ENCODE measurements around the gene DDRGK1. TPM values are rescaled to one million over a fixed set of nuclear protein-coding genes. Genes with fewer than 3 reads are reported as not detected.

Gene DDRGK1
- total RNA-seq, 1 experiment from 2014 or later, result 22.0 TPM

GRCh38 chr20:3213226-3213625 is 8.7 kb upstream of the DDRGK1 start:
- no peaks in the 10 kb centered on the region for H3K27me3 ChIP-seq (ENCODE audit: low read length)
- H3K79me2 ChIP-seq (ENCODE audit: low read length), result peaks cover 53% of the 10 kb centered on the region
- no peaks in the 10 kb centered on the region for H3K9me3 ChIP-seq (ENCODE audit: low read length)
- H3K9me2 ChIP-seq (replicated peaks; ENCODE audit: insufficient read depth, low read length), result no peaks in the 10 kb centered on the region
- H3K36me3 ChIP-seq (ENCODE audit: insufficient read depth, low read length), result peaks cover 16% of the 10 kb centered on the region
- H2AFZ ChIP-seq (ENCODE audit: low read length), result no peak overlapping the region
- no peak overlapping the region for H3K27ac ChIP-seq (ENCODE audit: low read length)
- H3K4me1 ChIP-seq (ENCODE audit: low read length), result peaks cover 16% of the 10 kb centered on the region
- no peak overlapping the region for H3K9ac ChIP-seq (ENCODE audit: low read length)
- H4K20me1 ChIP-seq (ENCODE audit: insufficient read depth, low read depth, low read length), result no peaks in the 10 kb centered on the region
- DNase-seq, result no peak
- no peak overlapping the region for H3K4me3 ChIP-seq (ENCODE audit: low read length)
- H3K4me2 ChIP-seq (ENCODE audit: low read depth, low read length, poor library complexity, severe bottlenecking), result no peak overlapping the region

GRCh38 chr20:3210346-3210745 is 5.9 kb upstream of the DDRGK1 start:
- H3K9me2 ChIP-seq (replicated peaks; ENCODE audit: insufficient read depth, low read length), result no peaks in the 10 kb centered on the region
- H3K36me3 ChIP-seq (ENCODE audit: insufficient read depth, low read length), result peaks cover 15% of the 10 kb centered on the region
- H3K27ac ChIP-seq (ENCODE audit: low read length), result 0 out of 2 replicates have a peak overlapping the region, but pooled peaks have one; percentile 57
- H2AFZ ChIP-seq (ENCODE audit: low read length), result no peak overlapping the region
- peaks cover 18% of the 10 kb centered on the region for H3K4me1 ChIP-seq (ENCODE audit: low read length)
- DNase-seq, result no peak
- H3K9me3 ChIP-seq (ENCODE audit: low read length), result no peaks in the 10 kb centered on the region
- peak overlapping the region; percentile 91 for H3K4me2 ChIP-seq (ENCODE audit: low read depth, low read length, poor library complexity, severe bottlenecking)
- H3K9ac ChIP-seq (ENCODE audit: low read length), result peak overlapping the region; percentile 84
- peaks cover 56% of the 10 kb centered on the region for H3K79me2 ChIP-seq (ENCODE audit: low read length)
- H3K27me3 ChIP-seq (ENCODE audit: low read length), result no peaks in the 10 kb centered on the region
- H3K4me3 ChIP-seq (ENCODE audit: low read length), result peak overlapping the region; percentile 82
- no peaks in the 10 kb centered on the region for H4K20me1 ChIP-seq (ENCODE audit: insufficient read depth, low read depth, low read length)

DNA sequence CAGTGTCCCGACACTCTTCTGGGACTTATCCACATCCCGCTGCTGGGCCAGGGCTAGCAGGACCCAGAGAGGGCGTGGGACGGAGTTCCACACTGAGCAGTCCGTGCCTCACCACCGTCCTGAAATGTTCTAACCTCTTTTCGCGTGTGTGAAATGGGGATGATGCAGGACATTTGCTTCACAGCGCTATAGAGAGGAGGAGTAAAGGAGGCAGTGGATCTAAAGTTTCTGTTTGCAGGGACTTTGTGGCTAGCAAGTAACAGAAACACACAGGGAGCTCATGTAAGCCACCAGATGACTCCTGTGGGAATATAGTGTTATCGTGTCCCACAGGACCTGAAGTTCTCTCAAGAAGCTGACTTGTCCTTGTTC is 5.5 kb upstream of the DDRGK1 start:
- H3K79me2 ChIP-seq (ENCODE audit: low read length), result peaks cover 56% of the 10 kb centered on the region
- peak overlapping the region; percentile 26; the same call in 1 of the 2 replicates for H2AFZ ChIP-seq (ENCODE audit: low read length)
- H3K27ac ChIP-seq (ENCODE audit: low read length), result peak overlapping the region; percentile 57; the same call in 1 of the 2 replicates
- H3K9ac ChIP-seq (ENCODE audit: low read length), result peak overlapping the region; percentile 84
- H4K20me1 ChIP-seq (ENCODE audit: insufficient read depth, low read depth, low read length), result no peaks in the 10 kb centered on the region
- peak overlapping the region; percentile 82 for H3K4me3 ChIP-seq (ENCODE audit: low read length)
- H3K4me1 ChIP-seq (ENCODE audit: low read length), result peaks cover 18% of the 10 kb centered on the region
- no peaks in the 10 kb centered on the region for H3K9me3 ChIP-seq (ENCODE audit: low read length)
- peak overlapping the region; percentile 91 for H3K4me2 ChIP-seq (ENCODE audit: low read depth, low read length, poor library complexity, severe bottlenecking)
- H3K27me3 ChIP-seq (ENCODE audit: low read length), result no peaks in the 10 kb centered on the region
- no peak for DNase-seq
- H3K9me2 ChIP-seq (replicated peaks; ENCODE audit: insufficient read depth, low read length), result no peaks in the 10 kb centered on the region
- peaks cover 12% of the 10 kb centered on the region for H3K36me3 ChIP-seq (ENCODE audit: insufficient read depth, low read length)

- Histone ChIP-seq H3K27ac (ENCODE audit: low read length) (peak within 1 kb of the TSS; percentile 57), H3K9me2 (replicated peaks; ENCODE audit: insufficient read depth, low read length) (no peaks in the 10 kb centered on the region), H3K4me1 (ENCODE audit: low read length) (peaks cover 18% of the 10 kb centered on the region), H4K20me1 (ENCODE audit: insufficient read depth, low read depth, low read length) (no peaks in the 10 kb centered on the region), H3K27me3 (ENCODE audit: low read length) (no peaks in the 10 kb centered on the region), H3K4me3 (ENCODE audit: low read length) (peak within 1 kb of the TSS; percentile 82), H3K36me3 (ENCODE audit: insufficient read depth, low read length) (peaks cover 12% of the 10 kb centered on the region), H3K79me2 (ENCODE audit: low read length) (peaks cover 56% of the 10 kb centered on the region), H2AFZ (ENCODE audit: low read length) (peak within 1 kb of the TSS; percentile 26; the same call in 1 of the 2 replicates), H3K9me3 (ENCODE audit: low read length) (no peaks in the 10 kb centered on the region), H3K4me2 (ENCODE audit: low read depth, low read length, poor library complexity, severe bottlenecking) (peak within 1 kb of the TSS; percentile 91), H3K9ac (ENCODE audit: low read length) (peak within 1 kb of the TSS; percentile 84)
- peak; percentile 90 for DNase-seq
Measured at GRCh38 chr20:3209257-3209945, 4.9 kb upstream of the DDRGK1 start, which contains the start of gene ITPA. Gene ITPA (plus strand): TSS chr20:3209498. CDS start chr20:3209552, 54 bp downstream.

GRCh38 chr20:3208786-3209256 is 4.3 kb upstream of the DDRGK1 start:
- Histone ChIP-seq H3K27me3 (ENCODE audit: low read length) (no peaks in the 10 kb centered on the region), H4K20me1 (ENCODE audit: insufficient read depth, low read depth, low read length) (no peaks in the 10 kb centered on the region), H3K4me1 (ENCODE audit: low read length) (peaks cover 18% of the 10 kb centered on the region), H3K9me3 (ENCODE audit: low read length) (no peaks in the 10 kb centered on the region), H3K27ac (ENCODE audit: low read length) (peak overlapping the region; percentile 57), H3K9ac (ENCODE audit: low read length) (peak overlapping the region; percentile 84), H3K4me2 (ENCODE audit: low read depth, low read length, poor library complexity, severe bottlenecking) (peak overlapping the region; percentile 91), H3K36me3 (ENCODE audit: insufficient read depth, low read length) (peaks cover 9% of the 10 kb centered on the region), H3K79me2 (ENCODE audit: low read length) (peaks cover 61% of the 10 kb centered on the region), H2AFZ (ENCODE audit: low read length) (no peak overlapping the region), H3K9me2 (replicated peaks; ENCODE audit: insufficient read depth, low read length) (no peaks in the 10 kb centered on the region), H3K4me3 (ENCODE audit: low read length) (peak overlapping the region; percentile 82)
- peak; percentile 65 for DNase-seq

GRCh38 chr20:3203315-3204123 is 963 bp downstream of the DDRGK1 start:
- peak overlapping the region; percentile 72 for H3K27ac ChIP-seq (ENCODE audit: low read length)
- no peaks in the 10 kb centered on the region for H3K27me3 ChIP-seq (ENCODE audit: low read length)
- peak overlapping the region; percentile 97 for H3K4me3 ChIP-seq (ENCODE audit: low read length)
- no peaks in the 10 kb centered on the region for H3K9me2 ChIP-seq (replicated peaks; ENCODE audit: insufficient read depth, low read length)
- H3K36me3 ChIP-seq (ENCODE audit: insufficient read depth, low read length), result peaks cover 10% of the 10 kb centered on the region; the same call in 1 of the 2 replicates
- peak overlapping the region; percentile 96 for H3K9ac ChIP-seq (ENCODE audit: low read length)
- H4K20me1 ChIP-seq (ENCODE audit: insufficient read depth, low read depth, low read length), result no peaks in the 10 kb centered on the region
- peaks cover 32% of the 10 kb centered on the region for H3K79me2 ChIP-seq (ENCODE audit: low read length)
- no peaks in the 10 kb centered on the region for H3K9me3 ChIP-seq (ENCODE audit: low read length)
- H3K4me2 ChIP-seq (ENCODE audit: low read depth, low read length, poor library complexity, severe bottlenecking), result peak overlapping the region; percentile 96
- peak; percentile 68 for DNase-seq
- no peak overlapping the region; the same call in 1 of the 2 replicates for H2AFZ ChIP-seq (ENCODE audit: low read length)
- peaks cover 17% of the 10 kb centered on the region for H3K4me1 ChIP-seq (ENCODE audit: low read length)

DNA sequence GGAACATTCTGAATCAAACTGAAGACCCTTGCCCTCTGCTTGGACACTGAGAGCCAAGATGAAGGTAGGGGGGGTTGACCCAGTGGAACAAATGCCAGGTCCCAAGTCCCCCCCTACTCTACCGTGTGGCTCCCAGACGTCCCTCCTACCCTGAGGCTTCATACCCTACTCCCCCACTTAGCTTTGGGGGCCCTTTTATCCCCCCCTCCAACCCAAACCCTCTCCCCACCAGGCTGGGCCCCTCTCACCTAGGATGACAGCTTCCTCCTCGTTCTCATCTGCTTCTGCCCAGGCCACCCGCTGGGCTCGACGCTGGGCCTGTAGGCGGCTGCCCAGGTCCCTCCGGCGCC is 1.5 kb downstream of the DDRGK1 start:
- Histone ChIP-seq H3K9ac (ENCODE audit: low read length) (peak overlapping the region; percentile 96), H3K4me3 (ENCODE audit: low read length) (peak overlapping the region; percentile 97), H3K27me3 (ENCODE audit: low read length) (no peaks in the 10 kb centered on the region), H3K4me2 (ENCODE audit: low read depth, low read length, poor library complexity, severe bottlenecking) (peak overlapping the region; percentile 96), H4K20me1 (ENCODE audit: insufficient read depth, low read depth, low read length) (no peaks in the 10 kb centered on the region), H2AFZ (ENCODE audit: low read length) (no peak overlapping the region), H3K9me3 (ENCODE audit: low read length) (no peaks in the 10 kb centered on the region), H3K79me2 (ENCODE audit: low read length) (peaks cover 27% of the 10 kb centered on the region), H3K9me2 (replicated peaks; ENCODE audit: insufficient read depth, low read length) (no peaks in the 10 kb centered on the region), H3K4me1 (ENCODE audit: low read length) (peaks cover 11% of the 10 kb centered on the region), H3K36me3 (ENCODE audit: insufficient read depth, low read length) (peaks cover 10% of the 10 kb centered on the region; the same call in 1 of the 2 replicates), H3K27ac (ENCODE audit: low read length) (peak overlapping the region; percentile 72; the same call in 1 of the 2 replicates)
- no peak for DNase-seq
